Naive B cell (primary cell): ENCODE results near the gene ANGPTL4. TPM values are rescaled to one million over a fixed set of nuclear protein-coding genes. Genes with fewer than 3 reads are reported as not detected.
A peak's percentile ranks its signal among the peaks of the same experiment; 100 is the strongest.

Experiments
- ATAC-seq, 2 donors: fragments of 150-1000 bp; cut with Tn5 transposase; 2 replicates each; pipeline ENCODE4 v1.10.0; 2021; ENCODE audit warnings: low read depth in 2 of 2, mild to moderate bottlenecking in 2 of 2, moderate library complexity in 2 of 2
- DNase-seq: peaks from one replicate; pipeline ENCODE4 v3.0.0; 2022
- H3K27ac Mint-ChIP-seq, 6 donors: one replicate each; pipeline ENCODE4 v1.8.0; 2020 to 2022; ENCODE audit warnings: mild to moderate bottlenecking in 6 of 6, mixed read lengths in 6 of 6, moderate library complexity in 5 of 6, inconsistent platforms in 2 of 6
- H3K27me3 Mint-ChIP-seq, 3 donors: one replicate each; pipeline ENCODE4 v1.8.0; 2021 to 2022; ENCODE audit warnings: mixed read lengths in 3 of 3, mild to moderate bottlenecking in 1 of 3
- H3K36me3 Mint-ChIP-seq, 2 donors: one replicate each; pipeline ENCODE4 v1.8.0; 2020 to 2022; ENCODE audit warnings: mixed read lengths in 2 of 2, inconsistent platforms in 1 of 2, mild to moderate bottlenecking in 1 of 2
- H3K4me1 Mint-ChIP-seq, 3 donors: one replicate each; pipeline ENCODE4 v1.8.0; 2020 to 2022; ENCODE audit warnings: mixed read lengths in 3 of 3, inconsistent platforms in 1 of 3, mild to moderate bottlenecking in 1 of 3, moderate library complexity in 1 of 3
- H3K4me3 Mint-ChIP-seq, 8 donors: one replicate each; pipeline ENCODE4 v1.8.0; 2020 to 2022; ENCODE audit warnings: mild to moderate bottlenecking in 8 of 8, mixed read lengths in 8 of 8, moderate library complexity in 8 of 8, inconsistent platforms in 2 of 8
- H3K9me3 Mint-ChIP-seq, 7 donors: one replicate each; pipeline ENCODE4 v1.8.0; 2020 to 2022; ENCODE audit warnings: mixed read lengths in 7 of 7, mild to moderate bottlenecking in 5 of 7, inconsistent platforms in 2 of 7, moderate library complexity in 1 of 7
- polyA plus RNA-seq, 6 donors: library from polyadenylated mRNA; unstranded; fragments of 300-500 nt; fragmentation: Illumina TruSeq; gene quantifications; one replicate each; pipeline ENCODE4 v1.2.3, GENCODE V29; 2021; ENCODE audit warnings: low read depth in 6 of 6

Gene ANGPTL4
- polyA plus RNA-seq, 6 donors from 2014 or later, result not detected

GRCh38 chr19:8324186-8325050 lies 39.5 kb upstream of the ANGPTL4 start:
- ATAC-seq, result no peak
- peak overlapping the region in 1 of 6 donors; percentile 28 for H3K27ac Mint-ChIP-seq
- no peaks in the 10 kb centered on the region for H3K36me3 Mint-ChIP-seq
- no peak for DNase-seq
- H3K4me1 Mint-ChIP-seq, result peaks cover 18 to 38% (median 33%) of the 10 kb centered on the region in 3 donors
- H3K27me3 Mint-ChIP-seq, result peaks cover 0 to 16% (median 12%) of the 10 kb centered on the region in 3 donors
- peak overlapping the region in 2 of 8 donors; percentile 33 to 95 for H3K4me3 Mint-ChIP-seq
- no peaks in the 10 kb centered on the region for H3K9me3 Mint-ChIP-seq

GRCh38 chr19:8325454-8325853 lies 38.5 kb upstream of the ANGPTL4 start:
- Mint-ChIP-seq H3K27ac (peak overlapping the region in 1 of 6 donors; percentile 5), H3K36me3 (no peaks in the 10 kb centered on the region), H3K4me3 (peak overlapping the region in 2 of 8 donors; percentile 38 to 70), H3K9me3 (no peaks in the 10 kb centered on the region), H3K4me1 (peaks cover 10 to 28% (median 25%) of the 10 kb centered on the region in 3 donors), H3K27me3 (peaks cover 0 to 17% (median 16%) of the 10 kb centered on the region in 3 donors)
- DNase-seq, result no peak
- no peak for ATAC-seq

GRCh38 chr19:8329996-8330395 lies 34.0 kb upstream of the ANGPTL4 start:
- Mint-ChIP-seq H3K36me3 (no peaks in the 10 kb centered on the region), H3K27ac (peak overlapping the region in 1 of 6 donors; percentile 45), H3K4me1 (peaks cover 0 to 4% (median 0%) of the 10 kb centered on the region in 3 donors), H3K27me3 (peaks cover 0 to 30% (median 24%) of the 10 kb centered on the region in 3 donors), H3K4me3 (peak overlapping the region in 1 of 8 donors; percentile 27), H3K9me3 (no peaks in the 10 kb centered on the region)
- DNase-seq (no peak), ATAC-seq (no peak)

GRCh38 chr19:8331263-8331845 lies 32.6 kb upstream of the ANGPTL4 start:
- H3K27me3 Mint-ChIP-seq, result peaks cover 4 to 38% (median 33%) of the 10 kb centered on the region in 3 donors
- no peak overlapping the region for H3K4me3 Mint-ChIP-seq
- DNase-seq, result no peak
- H3K27ac Mint-ChIP-seq, result peak overlapping the region in 1 of 6 donors; percentile 24
- H3K4me1 Mint-ChIP-seq, result peaks cover 0 to 10% (median 3%) of the 10 kb centered on the region in 3 donors
- H3K9me3 Mint-ChIP-seq, result peaks cover 0 to 2% (median 0%) of the 10 kb centered on the region in 7 donors
- ATAC-seq, result no peak
- no peaks in the 10 kb centered on the region for H3K36me3 Mint-ChIP-seq

- Mint-ChIP-seq H3K4me1 (peaks cover 0 to 13% (median 3%) of the 10 kb centered on the region in 3 donors), H3K36me3 (no peaks in the 10 kb centered on the region), H3K27ac (no peak overlapping the region), H3K4me3 (peak overlapping the region in 6 of 8 donors; percentile 17 to 56 (median 50)), H3K27me3 (peaks cover 16 to 48% (median 36%) of the 10 kb centered on the region in 3 donors), H3K9me3 (peaks cover 0 to 2% (median 0%) of the 10 kb centered on the region in 7 donors)
- ATAC-seq (no peak), DNase-seq (no peak)
Observed at GRCh38 chr19:8332976-8333766, 30.8 kb upstream of the ANGPTL4 start.

GRCh38 chr19:8333767-8334457 lies 30.0 kb upstream of the ANGPTL4 start:
- Mint-ChIP-seq H3K4me3 (peak overlapping the region in 2 of 8 donors; percentile 25 to 56), H3K27ac (no peak overlapping the region), H3K27me3 (peaks cover 21 to 50% (median 34%) of the 10 kb centered on the region in 3 donors), H3K4me1 (peaks cover 0 to 13% (median 3%) of the 10 kb centered on the region in 3 donors), H3K9me3 (peaks cover 0 to 2% (median 0%) of the 10 kb centered on the region in 7 donors), H3K36me3 (no peaks in the 10 kb centered on the region)
- no peak for DNase-seq
- no peak for ATAC-seq

- H3K4me1 Mint-ChIP-seq, result peaks cover 0 to 13% (median 3%) of the 10 kb centered on the region in 3 donors
- H3K36me3 Mint-ChIP-seq, result no peaks in the 10 kb centered on the region
- H3K4me3 Mint-ChIP-seq, result peak overlapping the region in 1 of 8 donors; percentile 56
- no peak overlapping the region for H3K27ac Mint-ChIP-seq
- peaks cover 23 to 50% (median 37%) of the 10 kb centered on the region in 3 donors for H3K27me3 Mint-ChIP-seq
- DNase-seq (no peak), ATAC-seq (peak; percentile 25 to 29)
- peaks cover 0 to 3% (median 0%) of the 10 kb centered on the region in 7 donors for H3K9me3 Mint-ChIP-seq
Observed at GRCh38 chr19:8334458-8335342, 29.3 kb upstream of the ANGPTL4 start.

- Mint-ChIP-seq H3K4me1 (peaks cover 0 to 13% (median 3%) of the 10 kb centered on the region in 3 donors), H3K27me3 (peaks cover 27 to 51% (median 41%) of the 10 kb centered on the region in 3 donors), H3K4me3 (peak overlapping the region in 7 of 8 donors; percentile 58 to 87 (median 71)), H3K9me3 (peaks cover 0 to 3% (median 0%) of the 10 kb centered on the region in 7 donors), H3K36me3 (no peaks in the 10 kb centered on the region), H3K27ac (peak overlapping the region in 1 of 6 donors; percentile 47)
- ATAC-seq (peak; percentile 78 to 80), DNase-seq (peak; percentile 37)
Observed at GRCh38 chr19:8335343-8336071, 28.4 kb upstream of the ANGPTL4 start.

- Mint-ChIP-seq H3K4me3 (peak overlapping the region in 7 of 8 donors; percentile 58 to 87 (median 71)), H3K9me3 (peaks cover 0 to 3% (median 0%) of the 10 kb centered on the region in 7 donors), H3K27ac (peak overlapping the region in 1 of 6 donors; percentile 64), H3K36me3 (no peaks in the 10 kb centered on the region), H3K27me3 (peaks cover 30 to 55% (median 47%) of the 10 kb centered on the region in 3 donors), H3K4me1 (peaks cover 0 to 13% (median 3%) of the 10 kb centered on the region in 3 donors)
- ATAC-seq (no peak), DNase-seq (no peak)
Observed at GRCh38 chr19:8336072-8336569, 27.8 kb upstream of the ANGPTL4 start.

- Mint-ChIP-seq H3K4me3 (peak overlapping the region in 2 of 8 donors; percentile 56 to 71), H3K9me3 (peaks cover 0 to 3% (median 0%) of the 10 kb centered on the region in 7 donors), H3K36me3 (no peaks in the 10 kb centered on the region), H3K4me1 (peaks cover 0 to 13% (median 3%) of the 10 kb centered on the region in 3 donors), H3K27ac (peak overlapping the region in 1 of 6 donors; percentile 48), H3K27me3 (peaks cover 30 to 55% (median 47%) of the 10 kb centered on the region in 3 donors)
- ATAC-seq, result no peak
- no peak for DNase-seq
Observed at GRCh38 chr19:8336660-8337059, 27.3 kb upstream of the ANGPTL4 start.

GRCh38 chr19:8337728-8338127 lies 26.2 kb upstream of the ANGPTL4 start:
- Mint-ChIP-seq H3K9me3 (peaks cover 0 to 3% (median 0%) of the 10 kb centered on the region in 7 donors), H3K4me1 (peaks cover 0 to 18% (median 3%) of the 10 kb centered on the region in 3 donors), H3K36me3 (no peaks in the 10 kb centered on the region), H3K27me3 (peaks cover 30 to 62% (median 47%) of the 10 kb centered on the region in 3 donors), H3K27ac (no peak overlapping the region), H3K4me3 (peak overlapping the region in 1 of 8 donors; percentile 20)
- no peak for DNase-seq
- no peak for ATAC-seq
